GM21576 (cell line): ENCODE data around the gene ATP11B.
"Not testable (repeated sequence)": the region's sequence is repeated elsewhere in the genome, so short reads cannot be mapped to it uniquely, and the experiment has no call there.

Source experiments
- ATAC-seq: cut with Tn5 transposase; IDR thresholded peaks from one replicate; pipeline ENCODE4 v1.9.1; 2021; ENCODE audit warnings: mild to moderate bottlenecking, moderate library complexity; ENCODE audit not compliant: unreplicated experiment

The ATP11B gene

GRCh38 chr3:182824957-182825356 is 31.7 kb downstream of the ATP11B start:
- no peak for ATAC-seq

- ATAC-seq, result no peak
Observed at GRCh38 chr3:182829761-182830405, 36.6 kb downstream of the ATP11B start.

- ATAC-seq, result no peak
Observed at GRCh38 chr3:182837855-182838454, 44.7 kb downstream of the ATP11B start.

- no peak for ATAC-seq
Observed at GRCh38 chr3:182843478-182843877, 50.2 kb downstream of the ATP11B start.

- no peak for ATAC-seq
Observed at GRCh38 chr3:182848906-182849305, 55.6 kb downstream of the ATP11B start.

GRCh38 chr3:182855076-182855475 is 61.8 kb downstream of the ATP11B start:
- no peak for ATAC-seq

GRCh38 chr3:182861348-182861747 is 68.0 kb downstream of the ATP11B start:
- no peak for ATAC-seq

GRCh38 chr3:182862159-182862860 is 69.0 kb downstream of the ATP11B start:
- ATAC-seq, result no peak

GRCh38 chr3:182869059-182869458 is 75.8 kb downstream of the ATP11B start:
- ATAC-seq, result no peak

- ATAC-seq, result not testable (repeated sequence)
Observed at GRCh38 chr3:182870917-182871316, 77.6 kb downstream of the ATP11B start.

GRCh38 chr3:182879031-182879611 is 85.8 kb downstream of the ATP11B start:
- no peak for ATAC-seq

- ATAC-seq, result no peak
Observed at GRCh38 chr3:182886497-182886896, 93.2 kb downstream of the ATP11B start.

- ATAC-seq, result no peak
Observed at GRCh38 chr3:182889948-182890629, 96.8 kb downstream of the ATP11B start.

GRCh38 chr3:182891364-182891763 is 98.1 kb downstream of the ATP11B start:
- no peak for ATAC-seq

- no peak for ATAC-seq
Observed at GRCh38 chr3:182892226-182892625, 98.9 kb downstream of the ATP11B start.

- no peak for ATAC-seq
Observed at GRCh38 chr3:182895513-182896112, 102.3 kb downstream of the ATP11B start.

GRCh38 chr3:182896553-182896952 is 103.2 kb downstream of the ATP11B start:
- ATAC-seq, result no peak

GRCh38 chr3:182902236-182902635 is 108.9 kb downstream of the ATP11B start:
- no peak for ATAC-seq

GRCh38 chr3:182904164-182904563 is 110.9 kb downstream of the ATP11B start:
- no peak for ATAC-seq

- ATAC-seq, result no peak
Observed at GRCh38 chr3:182905623-182906022, 112.3 kb downstream of the ATP11B start.

GRCh38 chr3:182906036-182906435 is 112.7 kb downstream of the ATP11B start:
- ATAC-seq, result no peak
